ENCODE results near the gene CLEC2A.

Gene CLEC2A

DNA sequence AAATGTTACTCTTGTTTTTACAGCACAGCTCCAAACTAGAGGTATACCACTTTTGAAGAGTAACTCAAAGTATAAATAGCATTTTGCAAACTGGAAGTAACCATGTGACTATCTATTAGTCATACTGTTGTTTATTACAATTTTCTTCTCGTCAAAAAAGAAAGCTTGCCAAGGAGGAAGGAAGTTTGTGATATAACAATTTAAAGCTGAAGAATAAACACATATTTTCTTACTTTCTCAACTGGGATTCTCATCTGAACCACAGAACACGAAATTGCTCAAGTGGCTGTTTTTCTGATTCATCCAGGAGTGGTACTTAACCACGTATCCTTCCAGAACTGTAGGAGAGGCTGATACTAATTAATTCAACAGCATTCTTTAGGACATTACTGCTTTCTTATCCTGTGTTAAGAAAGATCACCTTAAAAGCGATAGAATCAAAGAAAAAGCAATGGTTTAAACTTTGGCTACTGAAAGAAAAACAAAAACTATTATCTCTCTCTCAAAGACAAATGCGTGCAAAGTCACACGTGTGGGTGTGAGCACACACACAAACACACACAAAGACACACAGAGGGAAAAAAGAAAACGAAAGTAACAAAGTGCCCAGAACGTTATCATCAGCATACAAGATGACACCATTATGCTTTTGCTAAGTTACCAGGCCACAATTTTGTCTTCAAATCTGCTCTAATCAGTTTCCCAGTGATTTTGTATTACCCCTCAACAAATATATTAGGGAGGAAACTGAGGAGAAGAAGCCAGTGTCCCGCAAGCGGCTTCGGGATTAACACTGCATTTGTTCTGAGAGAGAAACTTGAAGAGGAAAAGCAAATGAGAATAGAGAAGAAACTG lies 62.6 kb downstream of the CLEC2A start, which contains the start of gene CLEC2B:
Gene CLEC2B (minus strand): TSS at position 48 of the 855 bp plus-strand sequence.
- Histone ChIP-seq H3K36me3 (ENCODE audit: insufficient read depth, low read length) (no peaks in the 10 kb centered on the region), H2AFZ (ENCODE audit: low read depth, low read length) (peak within 1 kb of the TSS; percentile 78), H3K4me3 (ENCODE audit: low read depth in 1 of 2, low read length in 2 of 2) (peak within 1 kb of the TSS; percentile 47 to 57), H3K27ac (ENCODE audit: low read length) (peak within 1 kb of the TSS; percentile 98), H3K9me3 (ENCODE audit: insufficient read depth, low read length, severe bottlenecking) (no peaks in the 10 kb centered on the region), H3K79me2 (ENCODE audit: insufficient read depth, low read length) (peaks cover 51% of the 10 kb centered on the region), H3K27me3 (ENCODE audit: insufficient read depth, low read length, poor library complexity) (no peaks in the 10 kb centered on the region), H3K9ac (ENCODE audit: low read depth, low read length) (peak within 1 kb of the TSS; percentile 67), H4K20me1 (ENCODE audit: insufficient read depth, low read length) (no peaks in the 10 kb centered on the region), H3K4me2 (ENCODE audit: insufficient read depth, low read length) (peak within 1 kb of the TSS; percentile 69), H3K4me1 (ENCODE audit: insufficient read depth, low read length) (peaks cover 27% of the 10 kb centered on the region)
- ATAC-seq (ENCODE audit: insufficient read depth, low read depth) (peak; percentile 66), DNase-seq (peak; percentile 43)
- TF ChIP-seq CTCF (IDR thresholded peaks at IDR 0.05; ENCODE audit: borderline replicate concordance, extremely low read depth, low read length, poor library complexity, severe bottlenecking), result no peak
- TF ChIP-seq EZH2 (IDR thresholded peaks at IDR 0.05; ENCODE audit: borderline replicate concordance, low read depth, low read length, severe bottlenecking), result no peak

DNA sequence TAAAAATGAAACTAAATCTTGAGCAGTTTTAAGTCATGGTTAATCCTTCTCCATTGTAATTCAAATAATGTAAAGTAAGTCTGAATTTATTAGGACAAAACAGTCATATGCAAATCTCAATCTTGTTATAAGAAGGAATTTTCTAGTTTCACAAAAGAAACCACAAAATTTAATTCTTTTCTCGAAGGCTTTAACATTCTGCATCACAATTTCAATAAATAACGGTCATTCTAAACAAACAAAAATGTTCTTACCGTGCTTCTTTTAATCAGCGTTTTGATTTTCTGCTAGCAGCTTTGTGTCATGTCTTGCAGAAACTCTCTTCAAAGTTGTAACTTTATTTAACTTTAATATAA lies 63.2 kb downstream of the CLEC2A start:
- Histone ChIP-seq H3K9me3 (ENCODE audit: insufficient read depth, low read length, severe bottlenecking) (no peaks in the 10 kb centered on the region), H4K20me1 (ENCODE audit: insufficient read depth, low read length) (no peaks in the 10 kb centered on the region), H2AFZ (ENCODE audit: low read depth, low read length) (peak overlapping the region; percentile 78), H3K9ac (ENCODE audit: low read depth, low read length) (peak overlapping the region; percentile 67), H3K79me2 (ENCODE audit: insufficient read depth, low read length) (peaks cover 57% of the 10 kb centered on the region), H3K4me2 (ENCODE audit: insufficient read depth, low read length) (peak overlapping the region; percentile 69), H3K27ac (ENCODE audit: low read length) (peak overlapping the region; percentile 98), H3K4me1 (ENCODE audit: insufficient read depth, low read length) (peaks cover 33% of the 10 kb centered on the region), H3K4me3 (ENCODE audit: low read depth in 1 of 2, low read length in 2 of 2) (peak overlapping the region; percentile 47 to 57), H3K36me3 (ENCODE audit: insufficient read depth, low read length) (no peaks in the 10 kb centered on the region), H3K27me3 (ENCODE audit: insufficient read depth, low read length, poor library complexity) (no peaks in the 10 kb centered on the region)
- no peak for TF ChIP-seq EZH2 (IDR thresholded peaks at IDR 0.05; ENCODE audit: borderline replicate concordance, low read depth, low read length, severe bottlenecking)
- TF ChIP-seq CTCF (IDR thresholded peaks at IDR 0.05; ENCODE audit: borderline replicate concordance, extremely low read depth, low read length, poor library complexity, severe bottlenecking), result no peak
- ATAC-seq (ENCODE audit: insufficient read depth, low read depth), result no peak
- DNase-seq, result no peak

GRCh38 chr12:9868311-9868801 lies 63.8 kb downstream of the CLEC2A start:
- Histone ChIP-seq H3K36me3 (ENCODE audit: insufficient read depth, low read length) (no peaks in the 10 kb centered on the region), H3K9me3 (ENCODE audit: insufficient read depth, low read length, severe bottlenecking) (peaks cover 2% of the 10 kb centered on the region), H3K27ac (ENCODE audit: low read length) (peak overlapping the region; percentile 98), H3K27me3 (ENCODE audit: insufficient read depth, low read length, poor library complexity) (no peaks in the 10 kb centered on the region), H3K79me2 (ENCODE audit: insufficient read depth, low read length) (peaks cover 63% of the 10 kb centered on the region), H3K9ac (ENCODE audit: low read depth, low read length) (peak overlapping the region; percentile 67), H3K4me2 (ENCODE audit: insufficient read depth, low read length) (peak overlapping the region; percentile 69), H3K4me3 (ENCODE audit: low read depth in 1 of 2, low read length in 2 of 2) (peak overlapping the region; percentile 47 to 57), H2AFZ (ENCODE audit: low read depth, low read length) (peak overlapping the region; percentile 78), H3K4me1 (ENCODE audit: insufficient read depth, low read length) (peaks cover 37% of the 10 kb centered on the region), H4K20me1 (ENCODE audit: insufficient read depth, low read length) (no peaks in the 10 kb centered on the region)
- DNase-seq, result no peak
- TF ChIP-seq CTCF (IDR thresholded peaks at IDR 0.05; ENCODE audit: borderline replicate concordance, extremely low read depth, low read length, poor library complexity, severe bottlenecking), result no peak
- TF ChIP-seq EZH2 (IDR thresholded peaks at IDR 0.05; ENCODE audit: borderline replicate concordance, low read depth, low read length, severe bottlenecking), result no peak
- ATAC-seq (ENCODE audit: insufficient read depth, low read depth), result peak; percentile 36; the same call in 2 of the 3 replicates

Measured in DND-41 (cell line).